BJ (cell line): Measurements from ENCODE around the gene THRSP. TPM values are rescaled to one million over a fixed set of nuclear protein-coding genes. Genes with fewer than 3 reads are reported as not detected.

Experiments used
- CTCF ChIA-PET: fragments of 350-600 bp; formaldehyde crosslinking; extraction: SDS; loops from one replicate; lab custom pipeline; 2021; ENCODE audit warnings: antibody characterized with exemption, inconsistent platforms; lab: Yijun Ruan, JAX
- POLR2A ChIA-PET: fragments of 300-600 bp; sonication (Branson Sonifier 250); formaldehyde crosslinking; extraction: SDS; loops from one replicate; lab custom pipeline; 2021; ENCODE audit warnings: antibody characterized with exemption; lab: Charles Lee
- DNase-seq: peaks from one replicate; pipeline ENCODE4 v3.0.0-alpha.2; 2011; ENCODE audit warnings: low read depth
- H3K27me3 ChIP-seq: 2 replicates; pipeline ENCODE4 v1.6.0; 2011; ENCODE audit warnings: low read length; ENCODE audit not compliant: control insufficient read depth, insufficient read depth
- H3K36me3 ChIP-seq: 2 replicates; pipeline ENCODE4 v1.5.1; 2011; ENCODE audit warnings: low read length; ENCODE audit not compliant: control insufficient read depth, insufficient read depth
- H3K4me3 ChIP-seq: 2 replicates; pipeline ENCODE4 v1.5.1; 2011; ENCODE audit warnings: low read depth, mild to moderate bottlenecking, control low read depth, low read length
- polyA plus RNA-seq: library from polyadenylated mRNA; depleted of rRNA; stranded (reverse); fragments of >200 nt; gene quantifications from 2 replicates; pipeline ENCODE4 v1.2.3, GENCODE V29; 2011
- TF ChIP-seq, protein P1 (sequence below): IDR thresholded peaks from 2 replicates; pipeline ENCODE4 v1.5.1; 2011; ENCODE audit warnings: low read depth, mild to moderate bottlenecking, control low read depth, inconsistent platforms, low read length, moderate library complexity; ENCODE audit not compliant: insufficient read depth

The THRSP gene
- polyA plus RNA-seq, 1 experiment: not detected

DNA sequence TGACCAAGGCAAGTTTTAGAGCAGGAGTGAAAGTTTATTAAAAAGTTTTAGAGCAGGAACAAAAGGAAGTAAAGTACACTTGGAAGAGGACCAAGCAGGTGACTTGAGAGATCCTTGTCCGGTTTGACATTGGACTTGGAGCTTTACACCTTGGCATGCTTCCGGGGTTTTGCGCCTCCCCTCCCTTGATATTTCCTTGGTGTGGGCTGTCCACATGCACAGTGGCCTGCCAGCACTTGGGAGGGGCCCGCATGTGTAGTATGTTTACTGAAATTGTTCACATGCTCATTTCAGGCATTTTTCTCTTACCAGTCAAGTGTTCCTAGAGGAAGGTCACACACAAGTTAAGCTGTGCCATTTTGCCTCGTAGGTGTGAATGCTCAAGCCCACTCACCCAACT lies 19.0 kb upstream of the THRSP start:
- TF ChIP-seq, protein P1, sequence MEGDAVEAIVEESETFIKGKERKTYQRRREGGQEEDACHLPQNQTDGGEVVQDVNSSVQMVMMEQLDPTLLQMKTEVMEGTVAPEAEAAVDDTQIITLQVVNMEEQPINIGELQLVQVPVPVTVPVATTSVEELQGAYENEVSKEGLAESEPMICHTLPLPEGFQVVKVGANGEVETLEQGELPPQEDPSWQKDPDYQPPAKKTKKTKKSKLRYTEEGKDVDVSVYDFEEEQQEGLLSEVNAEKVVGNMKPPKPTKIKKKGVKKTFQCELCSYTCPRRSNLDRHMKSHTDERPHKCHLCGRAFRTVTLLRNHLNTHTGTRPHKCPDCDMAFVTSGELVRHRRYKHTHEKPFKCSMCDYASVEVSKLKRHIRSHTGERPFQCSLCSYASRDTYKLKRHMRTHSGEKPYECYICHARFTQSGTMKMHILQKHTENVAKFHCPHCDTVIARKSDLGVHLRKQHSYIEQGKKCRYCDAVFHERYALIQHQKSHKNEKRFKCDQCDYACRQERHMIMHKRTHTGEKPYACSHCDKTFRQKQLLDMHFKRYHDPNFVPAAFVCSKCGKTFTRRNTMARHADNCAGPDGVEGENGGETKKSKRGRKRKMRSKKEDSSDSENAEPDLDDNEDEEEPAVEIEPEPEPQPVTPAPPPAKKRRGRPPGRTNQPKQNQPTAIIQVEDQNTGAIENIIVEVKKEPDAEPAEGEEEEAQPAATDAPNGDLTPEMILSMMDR: no peak
- Histone ChIP-seq H3K36me3 (no peaks in the 10 kb centered on the region), H3K4me3 (no peak overlapping the region), H3K27me3 (no peaks in the 10 kb centered on the region)
- POLR2A ChIA-PET: no interaction called here
- CTCF ChIA-PET: interaction anchor here (0.6 to 2.7 kb wide), 7 partner anchors 9 to 386 kb away, joined by 3 to 22 read pairs (median 3); partner anchors contain the start of gene INTS4
- DNase-seq: no peak

DNA sequence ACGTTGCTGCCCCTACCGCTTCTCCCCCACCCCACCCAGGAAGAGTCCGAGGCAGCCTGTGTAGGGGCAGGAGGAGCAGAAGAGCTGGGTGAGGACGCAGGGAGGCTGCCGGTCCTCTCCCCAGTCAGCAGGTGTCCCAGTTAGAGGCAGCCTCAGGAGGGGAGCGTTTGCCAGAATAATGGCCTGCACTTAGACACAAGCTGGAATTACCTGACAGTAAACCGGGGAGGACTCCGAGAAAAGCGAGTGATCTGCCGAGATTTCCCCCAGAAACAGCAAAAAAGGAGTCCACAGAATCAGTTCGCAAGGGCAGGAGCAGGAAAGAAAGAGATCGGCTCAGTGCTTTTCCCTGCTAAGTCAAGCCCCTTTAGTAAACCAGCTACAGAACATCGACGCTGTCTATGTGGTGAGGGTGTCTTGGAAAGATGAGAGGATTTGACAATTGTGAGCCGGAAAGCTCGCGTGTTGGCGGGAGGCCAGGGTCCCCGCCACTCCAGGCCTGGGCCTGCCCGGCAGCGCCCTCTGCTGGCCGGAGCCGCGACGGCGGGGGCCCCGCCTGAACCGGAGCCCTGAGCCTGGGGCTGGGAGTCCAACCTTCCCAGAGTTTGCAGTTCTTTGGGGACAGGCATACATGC lies 17.7 kb upstream of the THRSP start:
- ChIA-PET POLR2A (no interaction called here), CTCF (interaction anchor here (0.6 to 2.7 kb wide), 21 partner anchors 8 to 577 kb away, joined by 3 to 22 read pairs (median 4); partner anchors contain the start of genes INTS4 and NDUFC2)
- no peak for DNase-seq
- Histone ChIP-seq H3K27me3 (no peaks in the 10 kb centered on the region), H3K4me3 (peak overlapping the region; percentile 29), H3K36me3 (no peaks in the 10 kb centered on the region)
- TF ChIP-seq, protein P1: peak; percentile 76

DNA sequence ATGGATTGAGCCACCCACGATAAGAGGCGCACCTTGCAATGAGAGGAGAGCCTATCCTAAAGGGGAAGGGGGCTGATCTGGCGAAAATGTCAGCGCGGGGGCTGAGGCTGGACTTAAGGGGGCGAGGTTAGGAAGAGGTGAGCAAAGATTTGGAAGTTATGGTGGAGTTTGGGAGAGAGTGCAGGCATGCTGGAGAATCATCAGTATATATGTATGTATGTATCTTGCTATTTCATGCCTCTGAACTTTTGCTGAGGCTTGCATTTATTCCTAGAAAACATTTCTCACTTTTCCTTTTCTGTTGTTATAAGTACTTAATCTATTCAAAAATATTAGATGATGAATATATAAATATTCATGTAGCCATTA lies 17.2 kb upstream of the THRSP start:
- CTCF ChIA-PET: interaction anchor here (0.6 to 2.7 kb wide), 20 partner anchors 9 to 427 kb away, joined by 3 to 22 read pairs (median 4); partner anchors contain the start of genes INTS4, KCTD21, NDUFC2 and USP35
- Histone ChIP-seq H3K4me3 (no peak overlapping the region), H3K27me3 (no peaks in the 10 kb centered on the region), H3K36me3 (no peaks in the 10 kb centered on the region)
- TF ChIP-seq, protein P1: no peak
- POLR2A ChIA-PET: no interaction called here
- no peak for DNase-seq

DNA sequence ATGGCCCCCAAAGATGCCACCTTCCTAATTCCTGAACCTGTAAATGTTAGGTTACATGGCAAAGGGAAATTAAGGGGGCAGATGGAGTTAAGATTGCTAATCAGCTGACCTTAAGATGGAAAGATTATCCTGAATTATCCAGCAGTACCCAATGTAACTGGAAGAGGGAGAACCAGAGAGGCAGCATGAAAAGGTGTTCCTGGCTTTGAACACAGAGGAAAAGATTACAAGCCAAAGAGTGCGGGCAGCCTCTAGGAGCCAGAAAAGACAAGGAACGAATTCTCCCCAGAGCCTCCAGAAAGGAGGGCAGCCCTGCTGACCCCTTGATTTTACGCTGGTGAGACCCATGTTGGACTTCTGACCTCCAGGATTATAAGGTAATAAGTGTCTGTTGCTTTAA lies 15.1 kb upstream of the THRSP start:
- H3K36me3 ChIP-seq: no peaks in the 10 kb centered on the region
- TF ChIP-seq, protein P1: no peak
- ChIA-PET POLR2A (no interaction called here), CTCF (interaction anchor here (0.7 to 1.2 kb wide), 2 partner anchors 11 to 48 kb away, joined by 3 read pairs; no protein-coding TSS in a partner anchor)
- no peaks in the 10 kb centered on the region for H3K27me3 ChIP-seq
- no peak for DNase-seq
- no peak overlapping the region for H3K4me3 ChIP-seq

DNA sequence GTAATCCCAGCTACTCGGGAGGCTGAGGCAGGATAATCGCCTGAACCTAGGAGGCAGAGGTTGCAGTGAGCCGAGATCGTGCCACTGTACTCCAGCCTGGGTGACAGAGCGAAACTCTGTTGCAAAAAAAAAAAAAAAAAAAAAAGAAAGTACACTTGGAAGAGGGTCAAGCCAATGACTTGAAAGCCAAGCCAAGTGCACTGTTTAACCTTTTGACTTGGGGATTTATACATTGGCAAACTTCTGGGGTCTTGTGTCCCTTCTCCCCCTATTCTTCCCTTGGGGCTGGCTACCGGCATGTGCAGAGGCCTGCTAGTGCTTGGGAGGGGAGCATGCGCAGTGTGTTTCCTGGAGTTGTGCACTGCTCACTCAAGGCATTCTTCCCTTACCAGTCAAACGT lies 14.3 kb upstream of the THRSP start:
- no peak overlapping the region for H3K4me3 ChIP-seq
- ChIA-PET POLR2A (no interaction called here), CTCF (interaction anchor here (1.2 to 1.9 kb wide), 2 partner anchors 10 to 54 kb away, joined by 3 to 5 read pairs; partner anchors contain the start of gene INTS4)
- H3K36me3 ChIP-seq: no peaks in the 10 kb centered on the region
- no peak for DNase-seq
- TF ChIP-seq, protein P1: no peak
- no peaks in the 10 kb centered on the region for H3K27me3 ChIP-seq
